Astrocyte (in vitro differentiated cells and primary cell): ENCODE results near the gene PRSS8. TPM values are rescaled to one million over a fixed set of nuclear protein-coding genes. Genes with fewer than 3 reads are reported as not detected.

Experiments
- DNase-seq: peaks from one replicate; pipeline ENCODE4 v3.0.0-alpha.2; 2010; ENCODE audit warnings: low read depth
- FAIRE-seq: peaks from 2 replicates; lab custom pipeline; 2011; peaks lifted over from hg19 to GRCh38; lab: Jason Lieb, UNC
- H2AFZ ChIP-seq: 2 replicates; pipeline ENCODE4 v1.6.0; 2012; ENCODE audit warnings: low read depth, low read length, inconsistent platforms
- H3K27ac ChIP-seq: 2 replicates; pipeline ENCODE4 v1.5.1; 2011; ENCODE audit warnings: low read depth, low read length, inconsistent platforms
- H3K27me3 ChIP-seq: 2 replicates; pipeline ENCODE4 v1.6.0; 2011; ENCODE audit warnings: low read length, inconsistent platforms; ENCODE audit not compliant: insufficient read depth
- H3K36me3 ChIP-seq: 2 replicates; pipeline ENCODE4 v1.5.1; 2011; ENCODE audit warnings: low read length, inconsistent platforms; ENCODE audit not compliant: insufficient read depth
- H3K4me1 ChIP-seq: 2 replicates; pipeline ENCODE4 v1.5.1; 2011; ENCODE audit warnings: low read length, inconsistent platforms; ENCODE audit not compliant: insufficient read depth
- H3K4me2 ChIP-seq: 2 replicates; pipeline ENCODE4 v1.6.0; 2012; ENCODE audit warnings: low read length, inconsistent platforms
- H3K4me3 ChIP-seq: 2 replicates; pipeline ENCODE4 v1.5.1; 2011; ENCODE audit warnings: low read depth, mild to moderate bottlenecking, low read length, inconsistent platforms; ENCODE audit not compliant: insufficient read depth
- H3K79me2 ChIP-seq: 2 replicates; pipeline ENCODE4 v1.6.0; 2012; ENCODE audit warnings: mild to moderate bottlenecking, low read length, inconsistent platforms; ENCODE audit not compliant: insufficient read depth
- H3K9ac ChIP-seq: 2 replicates; pipeline ENCODE4 v1.6.0; 2012; ENCODE audit warnings: mild to moderate bottlenecking, low read length, inconsistent platforms
- H3K9me3 ChIP-seq: 2 replicates; pipeline ENCODE4 v1.5.1; 2012; ENCODE audit warnings: low read depth, mild to moderate bottlenecking, low read length, inconsistent platforms; ENCODE audit not compliant: insufficient read depth
- H4K20me1 ChIP-seq: 2 replicates; pipeline ENCODE4 v1.6.0; 2012; ENCODE audit warnings: low read length, inconsistent platforms; ENCODE audit not compliant: insufficient read depth
- H3K27ac Mint-ChIP-seq: one replicate; pipeline ENCODE4 v1.8.0; 2021; ENCODE audit warnings: mild to moderate bottlenecking, mixed read lengths; ENCODE audit not compliant: unreplicated experiment
- H3K27me3 Mint-ChIP-seq: one replicate; pipeline ENCODE4 v1.8.0; 2021; ENCODE audit warnings: low read depth, mixed read lengths; ENCODE audit not compliant: unreplicated experiment
- H3K36me3 Mint-ChIP-seq: one replicate; pipeline ENCODE4 v1.8.0; 2021; ENCODE audit warnings: low read depth, mixed read lengths; ENCODE audit not compliant: unreplicated experiment
- H3K4me1 Mint-ChIP-seq: one replicate; pipeline ENCODE4 v1.8.0; 2021; ENCODE audit warnings: low read depth, mixed read lengths; ENCODE audit not compliant: unreplicated experiment
- H3K4me3 Mint-ChIP-seq: one replicate; pipeline ENCODE4 v1.8.0; 2021; ENCODE audit warnings: mild to moderate bottlenecking, moderate library complexity, mixed read lengths; ENCODE audit not compliant: unreplicated experiment
- H3K9me3 Mint-ChIP-seq: one replicate; pipeline ENCODE4 v1.8.0; 2021; ENCODE audit warnings: mild to moderate bottlenecking, mixed read lengths; ENCODE audit not compliant: unreplicated experiment
- CTCF ChIP-seq: IDR thresholded peaks from 2 replicates; pipeline ENCODE4 v1.5.1; 2011; ENCODE audit warnings: low read depth, mild to moderate bottlenecking, inconsistent platforms, low read length, moderate library complexity; ENCODE audit not compliant: insufficient read depth
- EZH2 ChIP-seq: IDR thresholded peaks from 2 replicates; pipeline ENCODE4 v1.6.1; 2012; ENCODE audit warnings: mild to moderate bottlenecking, low read length, inconsistent platforms; ENCODE audit not compliant: insufficient read depth
- total RNA-seq: library from RNA; stranded (reverse); gene quantifications from 2 replicates; pipeline ENCODE4 v1.2.1, GENCODE V29; 2021

The PRSS8 gene
- total RNA-seq, 1 donor from 2014 or later = 9.5 TPM

- no peaks in the 10 kb centered on the region for H3K36me3 ChIP-seq
- H3K4me2 ChIP-seq = no peak overlapping the region
- Mint-ChIP-seq H3K4me3 (no peak overlapping the region), H3K4me1 (peaks cover 9% of the 10 kb centered on the region), H3K27ac (no peak overlapping the region), H3K36me3 (peaks cover 3% of the 10 kb centered on the region), H3K27me3 (peaks cover 6% of the 10 kb centered on the region), H3K9me3 (peaks cover 2% of the 10 kb centered on the region)
- no peak for FAIRE-seq
- no peak overlapping the region for H3K9ac ChIP-seq
- TF ChIP-seq EZH2 (no peak), CTCF (no peak)
- H3K4me3 ChIP-seq = no peak overlapping the region
- DNase-seq = no peak
- H2AFZ ChIP-seq = no peak overlapping the region
- H3K4me1 ChIP-seq = peaks cover 25% of the 10 kb centered on the region
- H4K20me1 ChIP-seq = no peaks in the 10 kb centered on the region
- H3K9me3 ChIP-seq = no peaks in the 10 kb centered on the region
- no peaks in the 10 kb centered on the region for H3K79me2 ChIP-seq
- H3K27me3 ChIP-seq = no peaks in the 10 kb centered on the region
- no peak overlapping the region for H3K27ac ChIP-seq
These were observed 748 bp upstream of the PRSS8 start for GRCh38 chr16:31136287-31136662.

GRCh38 chr16:31134625-31135534 lies 647 bp downstream of the PRSS8 start:
- Histone ChIP-seq H4K20me1 (no peaks in the 10 kb centered on the region), H3K9ac (no peak overlapping the region), H2AFZ (no peak overlapping the region), H3K79me2 (no peaks in the 10 kb centered on the region), H3K4me3 (no peak overlapping the region), H3K27me3 (no peaks in the 10 kb centered on the region), H3K4me1 (peaks cover 25% of the 10 kb centered on the region), H3K9me3 (no peaks in the 10 kb centered on the region), H3K27ac (no peak overlapping the region), H3K36me3 (no peaks in the 10 kb centered on the region), H3K4me2 (peak overlapping the region; percentile 22)
- FAIRE-seq = no peak
- Mint-ChIP-seq H3K36me3 (peaks cover 6% of the 10 kb centered on the region), H3K27me3 (peaks cover 6% of the 10 kb centered on the region), H3K9me3 (peaks cover 2% of the 10 kb centered on the region), H3K4me1 (peaks cover 9% of the 10 kb centered on the region), H3K4me3 (peak overlapping the region; percentile 50), H3K27ac (peak overlapping the region; percentile 18)
- no peak for TF ChIP-seq EZH2
- no peak for TF ChIP-seq CTCF
- DNase-seq = no peak

GRCh38 chr16:31134091-31134571 lies 1.4 kb downstream of the PRSS8 start:
- Mint-ChIP-seq H3K27me3 (peaks cover 6% of the 10 kb centered on the region), H3K36me3 (peaks cover 6% of the 10 kb centered on the region), H3K4me3 (no peak overlapping the region), H3K4me1 (peaks cover 9% of the 10 kb centered on the region), H3K9me3 (peaks cover 2% of the 10 kb centered on the region), H3K27ac (no peak overlapping the region)
- no peaks in the 10 kb centered on the region for H3K27me3 ChIP-seq
- peak overlapping the region; percentile 22 for H3K4me2 ChIP-seq
- no peak overlapping the region for H3K4me3 ChIP-seq
- DNase-seq (peak; percentile 15), FAIRE-seq (no peak)
- H4K20me1 ChIP-seq = no peaks in the 10 kb centered on the region
- H3K4me1 ChIP-seq = peaks cover 27% of the 10 kb centered on the region
- H3K27ac ChIP-seq = no peak overlapping the region
- H3K79me2 ChIP-seq = no peaks in the 10 kb centered on the region
- H3K9ac ChIP-seq = no peak overlapping the region
- no peak overlapping the region for H2AFZ ChIP-seq
- no peaks in the 10 kb centered on the region for H3K9me3 ChIP-seq
- TF ChIP-seq CTCF = no peak
- no peak for TF ChIP-seq EZH2
- no peaks in the 10 kb centered on the region for H3K36me3 ChIP-seq
